Measurements from ENCODE around the gene NEK10.

Gene NEK10

DNA sequence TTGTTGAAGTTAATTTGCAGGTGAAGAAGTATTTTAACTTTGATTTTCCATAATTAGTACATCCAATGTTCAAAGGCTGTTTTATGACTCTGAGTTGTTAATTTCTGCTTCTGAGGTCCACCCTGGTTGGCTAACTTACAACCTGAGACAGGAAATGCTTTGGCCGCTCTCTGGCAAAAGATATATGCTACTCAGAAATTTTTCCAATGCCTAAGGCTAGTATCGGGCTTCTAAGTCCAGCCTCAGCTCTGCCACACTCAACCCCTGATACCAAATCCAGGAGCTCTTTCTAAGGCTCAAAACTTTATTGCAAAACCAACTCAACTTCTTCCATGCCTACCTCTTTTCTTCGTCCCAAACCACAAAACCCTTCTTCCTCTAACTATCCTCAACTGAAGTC lies 192.9 kb downstream of the NEK10 start:
- DNase-seq (ENCODE audit: low read depth in 3 of 3): no peak

DNA sequence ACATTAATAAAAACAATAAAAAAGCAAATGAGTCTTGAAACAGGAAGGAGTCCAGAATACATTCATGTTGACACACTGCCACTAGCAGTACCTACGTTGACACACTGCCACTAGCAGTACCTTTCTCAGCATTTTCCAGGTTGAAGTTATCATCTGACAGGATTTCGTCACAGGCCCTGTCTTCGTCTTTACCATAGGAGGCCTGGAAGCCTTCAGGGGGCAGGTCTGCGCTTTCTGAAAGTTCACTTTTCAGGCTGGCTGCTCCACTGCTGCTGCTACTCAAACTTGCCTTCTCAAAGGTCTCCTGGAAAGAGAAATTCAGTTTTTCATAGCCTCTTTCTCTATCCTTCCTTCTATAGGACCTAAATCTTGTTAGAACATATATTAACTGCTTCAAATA lies 194.7 kb downstream of the NEK10 start:
- DNase-seq (ENCODE audit: low read depth in 3 of 3): no peak

DNA sequence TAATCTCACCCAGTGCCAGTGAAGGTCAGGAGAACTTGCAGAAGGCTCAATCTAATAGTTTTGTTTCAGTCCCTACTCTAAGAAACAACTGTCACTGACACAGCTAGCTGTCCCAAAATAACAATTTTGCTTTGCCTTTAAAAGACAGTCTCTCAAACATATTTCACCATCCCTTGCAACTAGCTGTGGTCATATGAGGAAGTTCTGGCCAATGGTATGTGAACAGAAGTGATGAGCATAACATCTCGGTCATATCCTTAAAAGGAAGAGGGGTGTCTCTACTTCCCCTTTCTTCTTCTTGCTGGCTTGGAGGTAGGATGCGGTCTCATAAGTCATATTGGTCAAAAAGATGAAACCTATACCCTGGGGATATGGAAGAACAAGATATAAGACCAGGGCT lies 198.1 kb downstream of the NEK10 start:
- DNase-seq (ENCODE audit: low read depth in 3 of 3): no peak

- DNase-seq (ENCODE audit: low read depth in 3 of 3): no peak
Measured at GRCh38 chr3:27166888-27167287, 202.3 kb downstream of the NEK10 start.

DNA sequence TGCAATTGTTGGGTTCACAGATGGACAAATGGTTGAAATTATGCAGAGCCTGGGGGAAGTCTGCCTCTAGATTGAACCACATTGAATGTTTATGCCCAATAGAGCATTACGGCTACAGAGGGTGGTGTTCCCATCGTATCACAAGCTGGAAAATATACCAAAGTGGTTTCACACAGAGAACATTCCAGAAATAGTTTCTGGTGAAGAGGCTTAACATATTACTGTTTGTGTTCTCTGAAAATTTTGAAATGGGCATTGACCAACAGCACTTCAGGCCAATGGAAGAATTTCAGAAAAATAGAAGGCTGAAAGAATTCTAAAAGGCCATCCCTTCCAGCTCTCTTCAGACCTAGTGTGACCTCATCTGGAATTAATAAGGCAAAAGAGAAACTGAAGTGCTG lies 203.9 kb downstream of the NEK10 start:
- no peak for DNase-seq (ENCODE audit: low read depth in 3 of 3)

GRCh38 chr3:27160779-27161287 lies 208.3 kb downstream of the NEK10 start:
- DNase-seq (ENCODE audit: low read depth in 3 of 3): no peak

- DNase-seq (ENCODE audit: low read depth in 3 of 3): no peak
Measured at GRCh38 chr3:27160146-27160545, 209.0 kb downstream of the NEK10 start.

GRCh38 chr3:27147215-27147614 lies 222.0 kb downstream of the NEK10 start:
- no peak for DNase-seq (ENCODE audit: low read depth in 3 of 3)

GRCh38 chr3:27146786-27147185 lies 222.4 kb downstream of the NEK10 start:
- no peak for DNase-seq (ENCODE audit: low read depth in 3 of 3)

DNA sequence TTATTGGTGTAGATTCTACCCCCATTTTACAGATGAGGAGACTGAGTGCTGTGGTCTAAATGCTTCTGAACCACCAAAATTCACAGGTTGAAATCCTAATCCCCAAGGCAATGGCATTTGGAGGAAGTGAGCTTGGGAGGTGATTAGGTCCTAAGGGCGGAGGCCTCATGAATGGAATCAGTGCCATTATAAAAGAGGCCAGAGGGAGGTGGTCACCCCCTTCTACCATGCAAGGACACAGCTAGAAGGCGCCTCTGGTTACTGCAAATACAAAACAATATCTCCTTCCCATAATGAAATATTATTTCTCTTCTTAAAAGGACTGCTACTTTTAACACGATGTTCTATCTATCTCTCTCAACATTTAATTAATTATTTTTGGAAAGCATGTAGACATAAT lies 223.5 kb downstream of the NEK10 start:
- no peak for DNase-seq (ENCODE audit: low read depth in 3 of 3)

DNA sequence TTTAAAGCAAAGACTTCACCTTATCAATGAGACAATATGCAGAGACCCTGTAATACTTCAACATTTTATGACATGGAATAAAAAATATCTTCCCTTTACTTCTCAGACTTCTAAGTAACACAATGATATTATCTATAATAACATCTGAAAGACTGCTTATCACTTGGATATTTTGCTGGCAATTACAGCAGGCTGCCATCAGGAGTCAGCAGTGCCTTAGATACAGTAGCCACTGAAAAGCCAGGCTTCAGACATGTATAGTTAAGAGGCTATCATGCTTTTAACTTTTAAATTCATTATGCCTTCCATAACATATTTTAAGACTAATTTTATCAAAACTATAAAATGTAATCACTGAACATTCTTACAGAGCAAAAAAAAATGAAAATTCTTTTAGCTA lies 227.5 kb downstream of the NEK10 start:
- no peak for DNase-seq (ENCODE audit: low read depth in 3 of 3)

DNA sequence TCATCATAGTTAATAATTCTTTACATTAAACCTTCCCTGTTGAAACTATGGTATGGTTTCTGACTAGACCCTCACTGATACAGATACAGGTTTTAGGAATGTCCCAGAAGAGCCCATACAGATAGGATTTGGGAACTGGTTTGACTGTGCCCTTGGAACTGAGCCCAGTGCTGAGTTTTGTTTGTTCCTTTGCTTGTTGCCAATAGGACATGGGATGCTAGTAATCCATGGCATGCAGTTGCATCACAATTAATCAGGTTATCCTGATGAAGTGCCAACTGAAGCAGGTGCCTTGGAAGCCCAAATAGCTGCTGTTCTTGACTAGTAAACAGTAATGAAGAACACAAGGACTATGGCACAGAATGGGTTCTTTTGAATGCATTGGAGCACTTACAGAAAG lies 230.6 kb downstream of the NEK10 start:
- no peak for DNase-seq (ENCODE audit: low read depth in 3 of 3)

GRCh38 chr3:27138005-27138404 lies 231.2 kb downstream of the NEK10 start:
- DNase-seq (ENCODE audit: low read depth in 3 of 3): no peak

- peak; percentile 9 to 50 (median 42) for DNase-seq (ENCODE audit: low read depth in 3 of 3)
Measured at GRCh38 chr3:27134171-27134796, 234.9 kb downstream of the NEK10 start.

- DNase-seq (ENCODE audit: low read depth in 3 of 3): no peak
Measured at GRCh38 chr3:27133060-27133459, 236.1 kb downstream of the NEK10 start.

GRCh38 chr3:27130796-27131195 lies 238.4 kb downstream of the NEK10 start:
- no peak for DNase-seq (ENCODE audit: low read depth in 3 of 3)

- DNase-seq (ENCODE audit: low read depth in 3 of 3): no peak
Measured at GRCh38 chr3:27127879-27128278, 241.3 kb downstream of the NEK10 start.

- no peak for DNase-seq (ENCODE audit: low read depth in 3 of 3)
Measured at GRCh38 chr3:27127195-27127594, 242.0 kb downstream of the NEK10 start.

DNA sequence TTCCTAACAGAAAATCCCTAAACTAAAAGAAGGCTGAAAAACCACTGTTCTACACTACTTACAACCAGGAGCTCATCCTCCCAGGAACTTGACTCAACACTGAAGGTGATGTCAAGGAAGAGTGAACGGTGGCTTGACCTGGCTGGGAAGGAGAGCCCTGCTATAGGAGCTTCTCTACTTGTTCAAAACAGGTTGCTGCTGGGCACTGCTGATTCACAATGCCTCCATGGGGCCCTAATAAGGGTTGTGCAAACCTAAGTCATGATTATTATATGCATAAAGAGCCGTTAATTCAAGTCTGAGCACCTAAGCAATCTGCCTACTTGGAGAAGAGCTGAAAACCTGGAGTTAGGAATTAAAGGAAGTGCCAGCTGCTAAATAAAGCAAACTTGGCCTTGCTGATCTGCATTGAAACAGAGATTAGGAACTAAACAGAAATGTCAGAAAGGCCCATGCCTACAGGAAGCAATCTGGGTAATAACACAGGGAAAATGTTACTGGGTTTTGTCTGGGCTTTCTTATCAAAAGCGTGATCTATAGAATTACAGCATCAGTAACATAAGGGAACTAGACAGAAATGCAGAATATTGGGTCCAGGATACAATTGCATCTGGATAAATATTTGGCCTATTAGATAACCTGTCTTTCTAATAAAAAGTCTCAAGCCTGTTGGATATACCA lies 243.2 kb downstream of the NEK10 start:
- DNase-seq (ENCODE audit: low read depth in 3 of 3): no peak

DNA sequence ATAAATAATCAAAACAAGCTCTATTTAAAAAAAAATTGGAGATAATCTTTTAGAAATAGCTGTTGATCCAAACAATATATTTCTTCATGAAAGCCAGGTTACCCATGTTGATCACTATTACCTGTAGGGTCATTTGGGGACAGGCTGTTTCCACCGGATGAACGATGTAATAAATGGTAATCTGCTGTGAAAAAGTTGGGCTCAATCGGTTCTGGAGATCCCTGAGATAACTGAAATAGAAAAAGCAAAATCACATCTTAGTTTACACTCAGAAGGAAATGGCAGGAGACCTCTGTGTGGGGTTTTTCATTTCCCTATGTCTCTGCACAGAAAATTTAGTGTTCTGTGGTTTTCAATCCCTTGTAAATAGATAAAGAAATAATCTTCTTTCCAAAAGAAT lies 249.5 kb downstream of the NEK10 start:
- DNase-seq (ENCODE audit: low read depth in 3 of 3): no peak

DNA sequence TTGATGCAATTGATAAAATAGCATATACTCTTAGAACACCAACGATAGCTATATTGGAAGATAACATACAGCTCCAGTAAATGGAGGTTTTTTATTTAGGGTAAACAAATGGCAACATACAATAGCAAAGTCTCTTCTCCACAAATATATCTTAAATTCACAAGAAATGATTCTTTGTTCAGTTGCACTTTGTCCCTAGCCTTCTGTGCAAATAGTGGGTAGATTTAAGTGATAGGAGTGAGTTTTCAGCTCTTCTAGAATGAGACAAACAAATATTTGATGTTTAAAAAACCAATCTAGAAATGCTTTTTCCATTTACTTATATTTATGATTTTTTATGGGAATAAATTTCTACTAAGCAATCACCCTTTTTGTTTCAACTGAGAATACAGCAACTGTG lies 253.8 kb downstream of the NEK10 start:
- DNase-seq (ENCODE audit: low read depth in 3 of 3): no peak

DNA sequence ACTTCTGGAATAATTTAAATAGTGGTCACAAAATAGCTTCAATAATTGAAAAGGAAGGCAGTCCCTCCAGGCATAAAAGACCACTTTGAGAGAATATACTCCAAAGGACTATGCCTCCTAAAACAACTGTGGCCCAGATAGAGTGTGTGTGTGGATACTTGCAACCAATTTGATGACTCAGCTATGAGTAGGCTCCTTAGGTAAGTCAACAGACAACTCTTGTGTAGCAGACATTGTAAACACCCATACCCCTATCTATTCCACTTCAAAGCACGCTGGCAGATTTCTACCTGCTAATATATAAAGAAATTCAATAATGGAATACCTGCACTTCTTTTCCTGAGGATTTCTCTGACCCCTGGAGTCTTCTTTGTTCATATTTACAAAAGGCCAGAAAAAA lies 254.5 kb downstream of the NEK10 start:
- no peak for DNase-seq (ENCODE audit: low read depth in 3 of 3)

DNA sequence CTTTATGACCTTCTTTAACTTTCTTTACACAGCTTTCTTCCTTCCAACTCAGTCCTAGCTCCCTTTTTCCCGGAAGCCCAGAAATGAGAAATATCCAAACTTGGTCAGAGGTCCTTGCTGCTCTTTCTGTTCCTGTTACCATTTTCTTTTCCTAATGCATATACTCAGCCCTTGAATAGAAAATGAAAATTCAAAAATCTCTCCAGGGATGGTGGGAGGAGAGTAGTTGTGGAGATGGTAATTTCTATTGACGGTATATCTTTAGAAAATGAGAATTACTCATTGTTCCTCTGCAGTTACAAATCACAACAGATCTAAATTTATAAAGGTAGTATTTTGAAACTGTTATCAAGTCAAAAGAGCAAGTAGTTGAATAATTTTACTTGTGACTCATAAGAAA lies 255.1 kb downstream of the NEK10 start:
- no peak for DNase-seq (ENCODE audit: low read depth in 3 of 3)

DNA sequence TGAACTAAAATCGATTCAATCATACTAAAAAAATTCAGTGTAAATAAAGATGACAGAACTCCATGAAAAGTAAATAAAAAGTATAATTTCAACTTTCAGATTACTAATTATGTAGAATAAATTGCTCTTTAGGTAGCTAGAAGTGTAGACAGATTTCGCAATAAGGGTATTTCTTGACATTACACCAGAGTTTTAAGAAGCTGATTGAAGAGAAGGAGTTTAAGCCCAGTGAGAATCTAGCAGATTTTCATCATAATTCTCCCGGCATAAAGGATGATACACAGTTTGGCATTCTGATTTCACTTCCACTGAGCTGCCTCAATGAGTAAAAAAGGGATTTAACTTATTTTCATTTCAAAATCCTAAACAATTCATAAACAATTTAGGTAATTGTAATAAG lies 259.2 kb downstream of the NEK10 start:
- no peak for DNase-seq (ENCODE audit: low read depth in 3 of 3)
